Hematopoietic multipotent progenitor cell treated with erythropoietin and hydrocortisone succinate and interleukin-3 and kit ligand, for 15 days (in vitro differentiated cells): Measurements from ENCODE around the gene MICALL2.
A peak's percentile ranks its signal among the peaks of the same experiment; 100 is the strongest.

Experiments used
- DNase-seq: peaks from one replicate; pipeline ENCODE4 v3.0.0-alpha.2; 2015; ENCODE audit warnings: low spot score

Gene MICALL2

GRCh38 chr7:1468203-1468602 is 8.9 kb upstream of the MICALL2 start:
- no peak for DNase-seq

DNA sequence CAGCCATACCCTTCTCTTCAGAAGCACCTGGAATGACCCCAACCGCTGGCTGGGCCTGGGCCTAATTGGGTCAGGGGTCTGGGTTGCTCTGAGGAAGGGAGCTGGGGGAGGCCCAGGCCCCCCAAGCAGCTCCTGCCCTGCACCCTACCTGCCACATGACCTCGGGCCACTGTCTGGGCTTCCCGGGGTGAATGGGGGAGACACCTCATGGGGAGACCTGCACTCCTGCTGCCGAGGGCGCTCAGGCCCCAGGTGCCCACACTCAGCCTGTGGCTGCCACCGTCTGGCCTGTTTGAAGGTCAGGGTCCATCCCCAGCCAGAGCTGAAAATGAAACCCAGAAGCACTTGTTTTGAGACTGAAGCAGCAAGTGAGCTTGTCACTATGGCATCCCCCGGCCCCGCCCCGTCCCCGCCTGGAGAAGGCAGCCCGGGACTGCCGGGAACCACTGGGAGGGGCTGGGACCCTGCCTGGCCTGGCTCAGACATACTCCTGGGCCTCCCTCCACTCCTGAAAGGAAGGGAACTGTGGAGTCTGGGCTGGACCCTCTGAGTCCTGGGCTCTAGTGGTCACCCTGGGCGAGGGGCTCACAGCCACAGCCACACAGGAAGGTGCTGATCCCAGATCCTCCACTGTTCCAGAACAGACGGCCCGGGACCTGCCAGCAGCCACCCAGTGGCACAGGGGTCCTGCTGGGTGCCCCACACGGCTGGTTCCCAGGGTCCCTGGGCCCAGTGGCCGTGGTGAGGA is 7.4 kb upstream of the MICALL2 start:
- peak; percentile 15 for DNase-seq

DNA sequence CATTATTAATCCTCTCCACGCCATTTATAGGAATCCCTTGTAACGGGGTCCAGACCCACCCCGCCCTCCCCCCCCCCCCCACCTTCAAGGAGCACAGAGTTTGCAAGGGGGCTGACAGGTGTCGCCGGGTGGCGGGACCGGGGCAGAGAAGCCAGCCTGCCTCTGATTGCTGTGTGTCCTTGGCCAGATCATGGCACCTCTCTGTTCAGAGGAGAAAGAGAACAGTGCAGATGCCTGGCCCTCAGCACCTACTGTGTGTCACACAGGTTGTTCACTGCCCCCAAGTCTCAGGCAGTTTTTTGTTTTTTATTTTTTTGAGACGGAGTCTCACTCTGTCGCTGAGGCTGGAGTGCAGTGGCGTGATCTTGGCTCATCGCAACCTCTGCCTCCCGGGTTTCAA is 5.4 kb upstream of the MICALL2 start:
- no peak for DNase-seq

GRCh38 chr7:1463676-1464223 is 4.5 kb upstream of the MICALL2 start:
- DNase-seq, result peak; percentile 33

DNA sequence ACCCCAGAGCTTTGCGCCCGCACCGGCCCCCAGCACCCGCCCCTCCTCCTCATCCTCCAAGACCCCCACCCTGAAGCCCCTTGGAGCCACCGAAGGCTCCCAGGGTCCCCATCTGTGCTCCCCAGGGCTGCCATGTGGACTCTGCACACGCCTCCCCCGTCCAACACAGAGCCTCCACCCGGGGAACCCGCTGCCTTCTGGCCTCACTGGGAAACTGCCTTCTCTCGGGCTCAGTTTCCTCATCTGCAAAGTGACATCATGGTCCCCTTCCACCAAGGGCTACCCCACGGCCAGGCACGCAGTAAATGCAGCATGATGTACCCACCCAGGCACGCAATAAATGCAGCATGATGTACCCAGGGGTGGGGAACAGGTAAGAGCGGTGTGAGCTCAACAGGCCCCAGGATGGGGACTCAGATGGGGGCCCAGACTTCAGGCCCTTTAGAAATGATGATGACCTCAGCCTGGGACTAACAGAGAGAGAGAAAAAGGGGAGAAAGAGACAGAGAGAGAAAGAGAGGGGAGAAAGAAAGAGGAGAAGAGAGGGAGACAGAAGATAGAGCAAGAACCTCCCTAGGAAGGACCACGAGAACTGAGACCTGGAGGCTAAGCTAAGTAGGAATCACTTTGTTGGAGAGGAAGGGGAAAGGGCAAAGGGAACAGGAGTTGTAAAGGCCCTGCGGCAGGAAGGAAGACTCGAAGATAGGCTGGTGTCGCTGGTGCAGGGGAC is 2.5 kb upstream of the MICALL2 start:
- DNase-seq, result peak; percentile 15

DNA sequence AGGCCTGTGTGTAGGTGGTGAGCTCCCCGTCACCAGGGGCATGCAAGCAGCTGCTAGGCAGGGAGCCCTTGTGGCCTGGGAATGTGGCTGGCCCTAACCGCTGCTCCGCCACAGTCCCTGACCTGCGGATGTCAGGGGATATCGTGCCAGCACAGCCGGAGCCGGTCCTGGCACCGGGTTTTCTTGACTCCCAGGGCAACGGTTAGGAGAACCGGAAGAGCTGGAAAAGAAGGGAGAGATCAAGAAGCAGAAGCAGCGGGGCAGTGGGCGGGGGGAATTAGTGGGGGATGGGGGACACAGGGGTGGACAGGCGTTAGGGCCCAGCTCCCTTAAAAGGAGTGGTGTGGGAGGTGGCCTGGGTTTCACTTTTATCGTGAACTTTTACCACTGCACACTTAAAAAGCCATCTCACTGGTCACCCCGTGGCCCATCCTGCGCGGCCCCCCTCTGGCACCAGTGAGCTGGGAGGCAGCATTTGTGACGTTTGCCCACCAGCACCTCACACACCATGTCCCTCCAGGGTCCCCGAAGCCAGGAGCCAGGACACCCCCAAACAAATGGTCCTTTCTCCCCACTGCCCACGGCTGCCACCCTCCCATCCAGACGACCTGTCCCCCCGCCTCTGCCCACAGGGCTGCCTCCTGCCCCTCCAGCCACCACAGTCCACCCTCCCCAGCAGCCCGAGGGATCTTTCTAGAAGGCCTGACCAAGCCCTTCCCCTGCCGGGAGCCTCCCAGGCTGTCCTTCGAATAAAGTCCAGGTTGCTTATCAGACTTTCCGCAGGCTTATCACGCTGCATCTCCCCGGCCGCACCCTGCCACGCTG is 1.8 kb upstream of the MICALL2 start:
- peak; percentile 62 for DNase-seq

GRCh38 chr7:1459920-1460820 is 900 bp upstream of the MICALL2 start:
- DNase-seq, result peak; percentile 51

DNA sequence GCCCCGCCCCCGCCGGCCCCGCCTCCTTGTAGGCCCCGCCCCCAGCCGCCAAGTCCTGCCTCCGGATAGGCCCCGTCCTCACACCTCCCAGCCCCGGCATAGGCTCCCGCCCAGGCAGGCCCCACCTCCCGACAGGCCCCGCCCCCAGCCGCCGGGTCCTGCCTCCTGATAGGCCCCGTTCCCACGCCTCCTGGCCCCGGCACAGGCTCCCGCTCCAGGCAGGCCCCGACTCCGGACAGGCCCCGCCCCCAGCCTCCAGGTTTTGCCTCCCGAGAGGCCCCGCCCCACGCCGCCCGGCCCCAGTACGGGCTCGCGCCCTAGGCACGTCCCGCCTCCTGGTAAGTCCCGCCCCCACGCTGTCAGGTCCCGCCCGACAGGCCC is 232 bp upstream of the MICALL2 start:
- peak; percentile 99 for DNase-seq

- DNase-seq, result peak; percentile 38
These were observed 1.2 kb downstream of the MICALL2 start for GRCh38 chr7:1457949-1458682.

GRCh38 chr7:1457059-1457948 is 2.0 kb downstream of the MICALL2 start:
- peak; percentile 84 for DNase-seq

DNA sequence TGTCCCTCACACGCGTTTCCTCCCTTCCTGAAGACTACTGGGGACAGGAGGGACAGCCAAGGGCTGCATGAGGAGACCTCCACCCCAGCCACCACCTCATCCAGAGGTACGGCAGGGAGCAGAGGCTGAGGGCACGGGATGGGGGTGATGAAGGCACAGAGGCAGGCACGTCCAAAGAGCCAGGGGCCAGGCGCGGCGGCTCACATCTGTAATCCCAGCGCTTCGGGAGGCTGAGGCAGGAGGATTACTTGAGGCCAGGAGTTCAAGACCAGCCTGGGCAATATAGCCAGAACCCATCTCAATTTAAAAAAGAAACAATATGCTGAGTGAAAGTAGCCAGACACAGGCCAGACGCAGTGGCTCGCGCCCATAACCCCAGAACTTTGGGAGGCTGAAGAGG is 3.3 kb downstream of the MICALL2 start:
- no peak for DNase-seq

DNA sequence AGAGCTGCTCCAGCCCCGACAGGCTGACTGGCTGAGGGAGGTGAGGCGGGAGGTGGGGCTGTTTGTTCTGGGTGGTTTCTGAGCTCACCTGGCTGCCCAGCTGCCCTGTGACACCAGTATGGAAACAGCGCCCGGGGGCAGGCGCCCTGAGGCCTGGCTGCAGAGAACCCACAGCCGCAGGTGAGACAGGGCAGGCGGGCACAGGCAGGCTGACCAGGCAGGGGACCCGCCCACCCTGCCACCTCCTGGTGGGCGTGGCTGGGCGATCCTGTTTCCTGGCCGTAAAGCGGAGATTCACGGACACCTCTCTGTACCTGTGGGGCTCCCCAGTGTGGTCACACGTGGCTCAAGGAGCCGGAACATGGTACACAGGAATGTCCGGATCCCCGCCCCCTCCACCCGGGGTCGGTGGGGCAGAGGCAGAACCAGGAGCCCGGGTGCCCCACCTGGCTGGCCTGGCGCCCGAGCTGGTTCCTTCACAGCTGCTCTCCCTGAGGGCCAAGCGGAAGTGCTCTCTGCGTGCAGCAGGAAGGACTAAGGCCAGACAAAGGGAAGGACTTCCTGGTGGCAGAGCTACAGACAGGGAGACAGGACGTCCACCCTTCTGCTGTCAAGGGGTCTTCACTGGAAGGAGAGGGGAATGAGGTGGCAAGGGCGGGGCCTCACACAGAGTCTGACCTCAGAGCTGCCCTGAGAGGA is 3.9 kb downstream of the MICALL2 start:
- no peak for DNase-seq

DNA sequence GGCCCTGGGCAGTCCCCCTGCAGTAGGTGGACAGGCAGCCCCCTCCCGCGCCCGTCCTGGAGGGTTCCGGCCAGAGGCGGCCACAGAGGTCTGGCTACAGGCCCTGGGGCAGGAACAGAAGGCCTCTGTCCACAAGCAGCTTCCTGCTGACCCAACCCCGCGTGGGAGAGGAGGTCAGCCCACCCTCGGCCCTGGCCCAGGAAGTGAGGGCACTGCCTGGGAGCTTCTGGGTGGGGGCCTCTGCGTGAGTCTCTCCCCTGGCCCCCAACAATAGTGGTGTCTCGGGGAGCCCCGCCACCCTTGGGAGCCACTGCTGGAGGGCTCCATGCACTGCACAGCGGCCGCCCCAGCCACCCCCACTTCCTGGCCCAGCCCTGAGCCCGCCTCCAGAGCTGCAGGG is 4.7 kb downstream of the MICALL2 start:
- no peak for DNase-seq

- DNase-seq, result no peak
These were observed 7.1 kb downstream of the MICALL2 start for GRCh38 chr7:1452205-1452604.

DNA sequence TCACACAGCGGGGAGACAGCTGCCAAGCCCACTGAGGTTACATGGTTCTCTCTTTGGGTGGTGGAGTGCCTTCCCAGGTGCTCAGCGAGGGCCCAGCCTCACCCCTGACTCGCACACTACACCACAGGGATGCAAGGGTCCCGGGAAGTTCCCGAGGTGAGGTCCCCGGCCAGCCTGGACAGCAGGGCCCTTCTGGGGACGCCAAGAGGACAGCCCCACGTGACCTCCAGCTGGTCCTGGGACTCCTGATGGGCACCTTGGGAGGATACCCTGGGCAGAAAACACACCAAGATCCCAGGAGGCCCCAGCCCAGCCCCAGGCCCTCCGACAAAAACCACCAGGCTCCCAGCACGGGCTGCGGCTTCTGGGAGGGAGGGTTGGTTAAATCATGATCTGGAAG is 8.3 kb downstream of the MICALL2 start:
- no peak for DNase-seq

- DNase-seq, result no peak
These were observed 8.8 kb downstream of the MICALL2 start for GRCh38 chr7:1450431-1450830.

- DNase-seq, result no peak
These were observed 9.3 kb downstream of the MICALL2 start for GRCh38 chr7:1449951-1450350.

DNA sequence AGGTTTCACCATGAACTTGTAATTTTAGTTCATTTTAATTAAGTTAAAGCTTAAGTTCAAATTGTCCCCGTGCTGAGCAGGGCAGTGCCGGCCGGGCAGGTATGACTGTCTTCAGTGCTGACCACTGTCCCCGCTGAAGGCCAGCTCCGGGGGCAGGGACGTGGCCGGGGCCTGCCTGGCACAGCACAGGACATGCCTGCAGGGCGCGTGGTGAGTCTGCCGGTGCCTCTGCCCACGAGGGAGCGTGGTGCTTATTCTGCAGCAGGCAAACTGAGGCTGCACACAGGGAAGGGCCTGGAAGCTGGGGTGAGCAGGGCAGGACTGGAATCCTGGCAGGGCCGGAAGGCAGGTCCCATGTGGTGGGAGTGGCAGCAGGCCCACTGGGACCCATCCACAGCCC is 9.8 kb downstream of the MICALL2 start:
- no peak for DNase-seq

DNA sequence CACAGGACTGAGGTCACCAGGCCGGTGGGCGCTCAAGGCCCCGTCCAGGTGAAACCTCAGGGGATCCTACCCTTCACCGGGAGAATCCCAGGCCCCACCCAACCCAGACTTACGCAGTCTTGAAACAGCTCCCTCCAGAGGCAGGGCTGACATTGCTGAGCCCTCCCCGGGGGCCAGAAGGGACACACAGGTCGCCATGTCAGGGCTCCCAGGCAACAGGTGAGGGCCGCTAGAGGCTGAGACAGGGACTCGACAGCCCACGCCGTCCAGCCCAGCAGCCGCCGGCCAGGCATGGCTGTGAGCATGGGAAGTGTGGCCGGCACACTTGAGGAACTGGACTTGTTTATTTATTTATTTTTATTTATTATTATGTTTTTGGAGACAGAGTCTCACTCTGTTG is 10.3 kb downstream of the MICALL2 start:
- DNase-seq, result no peak
